Type B pancreatic cell (in vitro differentiated cells): ENCODE data around the gene CCNY. TPM values are rescaled to one million over a fixed set of nuclear protein-coding genes. Genes with fewer than 3 reads are reported as not detected.

Source experiments
- DNase-seq: peaks from one replicate; pipeline ENCODE4 v3.0.0; 2021; ENCODE audit warnings: mixed read lengths; ENCODE audit not compliant: unreplicated experiment; ENCODE audit errors: extremely low spot score
- H3K27ac Mint-ChIP-seq: 2 replicates; pipeline ENCODE4 v1.8.0; 2021; ENCODE audit warnings: mild to moderate bottlenecking, mixed read lengths
- H3K27me3 Mint-ChIP-seq: 2 replicates; pipeline ENCODE4 v1.8.0; 2021; ENCODE audit warnings: mixed read lengths
- H3K36me3 Mint-ChIP-seq: 2 replicates; pipeline ENCODE4 v1.8.0; 2021; ENCODE audit warnings: mixed read lengths
- H3K4me1 Mint-ChIP-seq: one replicate; pipeline ENCODE4 v1.8.0; 2021; ENCODE audit warnings: mixed read lengths; ENCODE audit not compliant: unreplicated experiment
- H3K4me3 Mint-ChIP-seq: 2 replicates; pipeline ENCODE4 v1.8.0; 2021; ENCODE audit warnings: mild to moderate bottlenecking, mixed read lengths
- H3K9me3 Mint-ChIP-seq: 2 replicates; pipeline ENCODE4 v1.8.0; 2021; ENCODE audit warnings: mixed read lengths
- CTCF ChIP-seq: fragments of 200-600 bp; sonication (generic); conservative IDR thresholded peaks from 2 replicates; pipeline ENCODE4 v1.5.0; 2021; ENCODE audit warnings: antibody characterized with exemption, mild to moderate bottlenecking
- total RNA-seq: library from RNA; stranded (reverse); gene quantifications from 2 replicates; pipeline ENCODE4 v1.2.1, GENCODE V29; 2021; ENCODE audit warnings: low replicate concordance

CCNY gene
- total RNA-seq, 1 donor from 2014 or later = 74.6 TPM

- Mint-ChIP-seq H3K27me3 (no peaks in the 10 kb centered on the region), H3K4me3 (no peak overlapping the region), H3K9me3 (peaks cover 6% of the 10 kb centered on the region), H3K36me3 (peaks cover 3% of the 10 kb centered on the region), H3K4me1 (peaks cover 23% of the 10 kb centered on the region), H3K27ac (peak overlapping the region; percentile 49)
- no peak for DNase-seq
- no peak for TF ChIP-seq CTCF
Measured at GRCh38 chr10:35387768-35388167, 51.5 kb downstream of the CCNY start.

- peaks cover 27% of the 10 kb centered on the region for H3K4me1 Mint-ChIP-seq
- no peaks in the 10 kb centered on the region for H3K27me3 Mint-ChIP-seq
- H3K4me3 Mint-ChIP-seq = no peak overlapping the region
- H3K27ac Mint-ChIP-seq = no peak overlapping the region
- H3K36me3 Mint-ChIP-seq = peaks cover 3% of the 10 kb centered on the region
- TF ChIP-seq CTCF = no peak
- H3K9me3 Mint-ChIP-seq = peaks cover 6% of the 10 kb centered on the region
- no peak for DNase-seq
Measured at GRCh38 chr10:35388197-35388596, 51.9 kb downstream of the CCNY start.

- Mint-ChIP-seq H3K36me3 (peaks cover 3% of the 10 kb centered on the region), H3K9me3 (peaks cover 6% of the 10 kb centered on the region), H3K4me3 (no peak overlapping the region), H3K27ac (no peak overlapping the region), H3K4me1 (peaks cover 32% of the 10 kb centered on the region), H3K27me3 (no peaks in the 10 kb centered on the region)
- TF ChIP-seq CTCF = no peak
- DNase-seq = no peak
Measured at GRCh38 chr10:35388682-35389081, 52.4 kb downstream of the CCNY start.

GRCh38 chr10:35390161-35390840 is 54.0 kb downstream of the CCNY start:
- Mint-ChIP-seq H3K27ac (no peak overlapping the region), H3K9me3 (peaks cover 6% of the 10 kb centered on the region), H3K27me3 (no peaks in the 10 kb centered on the region), H3K4me1 (peaks cover 43% of the 10 kb centered on the region), H3K4me3 (no peak overlapping the region), H3K36me3 (peaks cover 3% of the 10 kb centered on the region)
- no peak for DNase-seq
- TF ChIP-seq CTCF = no peak

- peaks cover under 1% of the 10 kb centered on the region for H3K36me3 Mint-ChIP-seq
- peaks cover 6% of the 10 kb centered on the region for H3K9me3 Mint-ChIP-seq
- no peak overlapping the region for H3K27ac Mint-ChIP-seq
- H3K4me3 Mint-ChIP-seq = no peak overlapping the region
- no peaks in the 10 kb centered on the region for H3K27me3 Mint-ChIP-seq
- H3K4me1 Mint-ChIP-seq = peaks cover 45% of the 10 kb centered on the region
- no peak for TF ChIP-seq CTCF
- no peak for DNase-seq
Measured at GRCh38 chr10:35390843-35391152, 54.5 kb downstream of the CCNY start.
